ENCODE results near the gene CSRNP3.

CSRNP3 gene, protein sequence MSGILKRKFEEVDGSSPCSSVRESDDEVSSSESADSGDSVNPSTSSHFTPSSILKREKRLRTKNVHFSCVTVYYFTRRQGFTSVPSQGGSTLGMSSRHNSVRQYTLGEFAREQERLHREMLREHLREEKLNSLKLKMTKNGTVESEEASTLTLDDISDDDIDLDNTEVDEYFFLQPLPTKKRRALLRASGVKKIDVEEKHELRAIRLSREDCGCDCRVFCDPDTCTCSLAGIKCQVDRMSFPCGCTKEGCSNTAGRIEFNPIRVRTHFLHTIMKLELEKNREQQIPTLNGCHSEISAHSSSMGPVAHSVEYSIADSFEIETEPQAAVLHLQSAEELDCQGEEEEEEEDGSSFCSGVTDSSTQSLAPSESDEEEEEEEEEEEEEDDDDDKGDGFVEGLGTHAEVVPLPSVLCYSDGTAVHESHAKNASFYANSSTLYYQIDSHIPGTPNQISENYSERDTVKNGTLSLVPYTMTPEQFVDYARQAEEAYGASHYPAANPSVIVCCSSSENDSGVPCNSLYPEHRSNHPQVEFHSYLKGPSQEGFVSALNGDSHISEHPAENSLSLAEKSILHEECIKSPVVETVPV

GRCh38 chr2:165469417-165469816, at the start of gene CSRNP3:
Gene CSRNP3, plus strand, starts transcription at chr2:165469698. Its CDS starts 125,368 bp downstream, at chr2:165595066.
- no peak for DNase-seq

GRCh38 chr2:165420231-165420630, 49.3 kb upstream of the CSRNP3 start:
- no peak for DNase-seq

DNA sequence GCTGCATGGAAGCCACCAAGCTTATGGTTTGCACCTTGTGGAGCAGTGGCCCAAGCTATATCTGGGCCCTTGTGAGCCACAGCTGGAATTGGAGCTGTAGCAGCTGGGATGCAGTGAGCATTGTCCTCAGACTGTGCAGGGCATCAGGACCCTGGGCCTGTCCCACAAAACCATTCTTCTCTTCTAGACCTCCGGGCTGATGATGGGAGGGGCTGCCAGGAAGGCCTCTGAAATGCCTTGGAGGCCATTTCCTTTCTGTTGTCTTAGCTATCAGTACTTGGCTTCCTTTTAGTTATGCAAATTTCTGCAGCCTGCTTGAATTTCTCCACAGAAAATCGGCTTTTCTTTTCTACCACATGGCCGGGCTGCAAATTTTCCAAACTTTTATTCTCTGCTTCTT, 46.4 kb upstream of the CSRNP3 start:
- no peak for DNase-seq

DNA sequence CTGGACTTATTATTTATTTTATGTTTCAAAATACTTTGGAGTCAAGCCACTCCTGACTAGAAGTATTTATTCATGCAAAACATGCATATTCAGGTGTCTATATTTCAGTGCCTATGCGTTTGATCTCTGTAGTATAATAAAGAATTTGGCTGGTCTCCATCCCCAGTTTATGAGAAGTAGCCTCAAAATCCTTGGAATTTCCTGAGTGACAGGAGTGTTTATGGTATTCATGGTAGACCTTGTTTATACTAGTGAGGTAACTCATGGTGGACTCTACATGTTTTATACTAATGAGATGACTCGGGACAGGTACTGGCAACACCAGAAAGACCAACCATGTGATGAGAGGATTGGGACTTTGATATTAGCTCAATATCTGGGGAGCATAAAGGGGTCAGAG, 43.9 kb upstream of the CSRNP3 start:
- no peak for DNase-seq

DNA sequence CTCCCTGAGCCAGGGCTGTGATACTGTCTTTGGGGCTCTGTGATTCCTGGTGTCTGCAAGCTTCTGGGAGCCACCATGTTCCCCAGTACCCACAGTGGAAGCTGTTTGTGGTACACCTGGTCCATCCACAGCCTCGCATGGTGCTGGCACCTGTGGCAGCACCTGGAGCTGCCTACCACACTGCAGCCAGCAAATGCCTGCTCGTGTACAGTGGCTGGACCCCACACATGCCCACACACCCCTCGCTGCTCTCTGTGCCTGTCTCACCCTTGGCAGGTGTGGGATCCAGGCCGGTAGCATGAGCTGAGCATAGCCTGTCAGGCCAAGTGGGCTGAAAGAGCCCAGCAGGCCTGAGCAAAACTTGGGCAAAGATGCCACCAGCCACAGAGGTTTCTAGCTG, 41.8 kb upstream of the CSRNP3 start:
- DNase-seq = no peak

- no peak for DNase-seq
These were observed 40.6 kb upstream of the CSRNP3 start for GRCh38 chr2:165428926-165429325.

DNA sequence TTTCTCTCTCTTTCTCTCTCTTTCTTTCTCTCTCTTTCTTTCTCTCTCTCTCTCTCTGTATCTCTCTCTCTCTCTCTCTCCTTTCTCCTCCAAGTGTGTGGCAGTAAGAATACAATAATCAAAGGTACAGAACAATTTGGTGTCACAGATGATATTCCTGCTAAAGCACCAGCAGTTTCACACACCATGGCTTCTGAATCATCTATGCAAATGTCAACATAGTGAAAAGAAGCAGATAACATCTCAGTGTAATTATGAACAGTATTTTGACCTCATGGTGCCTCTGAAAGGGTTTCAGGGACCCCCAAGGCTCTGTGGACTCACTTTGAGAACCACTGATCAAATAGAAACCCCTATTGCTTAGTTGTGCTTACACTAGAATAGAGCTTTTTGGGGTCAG, 38.5 kb upstream of the CSRNP3 start:
- DNase-seq = no peak

- no peak for DNase-seq
These were observed 37.1 kb upstream of the CSRNP3 start for GRCh38 chr2:165432234-165432966.

DNA sequence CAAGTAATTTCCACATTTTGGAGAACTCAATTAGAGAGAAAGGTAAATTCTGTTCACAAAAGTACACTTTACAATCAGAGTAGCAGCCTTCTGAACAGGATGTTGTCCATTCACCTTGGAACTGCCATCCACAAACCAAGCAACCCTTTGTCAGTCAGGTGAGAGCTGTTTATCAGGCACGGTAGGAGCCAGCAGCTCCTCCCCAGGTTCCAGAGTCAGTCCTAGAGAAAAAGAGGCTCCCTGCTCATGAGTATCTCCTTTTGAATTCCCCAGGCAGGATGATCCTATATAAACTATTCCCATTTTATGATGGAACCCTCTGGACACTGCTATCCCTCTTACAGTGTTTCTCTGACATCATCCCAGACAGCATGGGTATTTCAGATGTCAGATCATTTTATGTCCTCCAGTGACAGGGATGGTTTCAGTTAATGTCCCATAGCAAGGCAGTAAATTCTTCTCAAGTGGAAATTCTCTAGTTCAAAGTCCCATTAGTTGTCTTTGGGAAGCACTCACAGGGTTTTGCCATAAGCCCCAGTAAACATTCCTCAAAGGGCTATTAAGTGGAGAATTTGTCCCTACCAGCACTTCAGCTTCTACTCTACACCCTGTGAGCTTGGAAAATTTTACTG, 34.5 kb upstream of the CSRNP3 start:
- no peak for DNase-seq

DNA sequence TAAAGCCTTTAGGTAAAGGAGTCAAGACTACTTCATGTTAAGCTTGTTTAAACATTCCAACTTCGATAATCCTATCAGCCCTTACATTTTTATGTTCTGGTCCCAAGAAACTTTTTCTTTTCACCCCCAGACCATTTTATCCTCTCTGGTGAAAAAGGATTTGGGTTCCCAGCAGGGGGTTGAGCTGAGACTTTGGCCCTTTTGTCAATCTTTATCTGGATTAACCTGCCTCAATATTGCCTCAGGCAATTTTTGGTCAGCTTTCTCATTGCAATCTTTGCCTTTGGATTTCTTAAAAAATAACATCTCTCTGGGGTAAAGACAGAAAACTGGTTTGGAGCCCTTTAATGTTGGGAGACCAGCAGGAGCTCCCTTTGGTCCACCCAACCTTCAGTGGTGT, 33.9 kb upstream of the CSRNP3 start:
- DNase-seq = no peak

DNA sequence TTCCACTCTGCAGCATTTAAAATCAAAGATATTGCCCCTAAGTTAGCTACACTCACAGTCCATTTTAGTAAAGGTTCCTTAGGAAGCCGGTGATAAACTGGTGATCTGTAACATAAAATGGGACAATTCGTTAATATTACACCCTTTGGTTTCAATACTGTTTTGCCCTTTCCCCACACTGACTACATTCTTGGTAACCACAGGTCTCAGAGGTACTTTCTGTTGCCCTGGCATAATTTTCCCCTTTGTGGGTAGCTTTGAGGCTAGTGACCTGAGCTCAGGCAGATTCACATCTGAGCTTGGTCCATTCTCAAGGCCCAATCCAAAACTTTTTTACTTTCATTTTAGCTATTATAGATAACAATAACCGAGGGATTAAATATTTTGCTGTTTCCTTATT, 32.9 kb upstream of the CSRNP3 start:
- no peak for DNase-seq

- DNase-seq = peak; percentile 7
These were observed 29.1 kb upstream of the CSRNP3 start for GRCh38 chr2:165440367-165440766.

- peak; percentile 9 for DNase-seq
These were observed 26.0 kb upstream of the CSRNP3 start for GRCh38 chr2:165443511-165443910.

DNA sequence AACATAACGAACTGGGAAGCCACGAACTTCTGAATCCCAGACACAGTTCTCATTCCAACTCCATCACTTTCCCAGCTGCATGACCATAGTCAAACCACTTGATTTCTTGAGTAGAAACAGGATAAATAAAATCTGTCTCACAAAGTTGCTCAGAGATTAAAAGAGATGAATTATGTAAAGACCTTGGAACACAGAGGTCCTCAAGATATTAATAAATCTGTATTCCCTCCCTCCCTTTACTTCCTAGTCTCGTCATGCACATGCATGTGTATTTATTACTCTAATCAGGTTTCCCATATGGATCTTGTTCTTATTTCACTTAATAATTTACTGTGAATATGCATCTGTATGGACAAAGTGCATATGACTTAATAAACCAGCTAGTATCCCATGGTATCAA, 21.1 kb upstream of the CSRNP3 start:
- no peak for DNase-seq

- DNase-seq = no peak
These were observed 19.3 kb upstream of the CSRNP3 start for GRCh38 chr2:165450156-165450555.

GRCh38 chr2:165452327-165452726, 17.2 kb upstream of the CSRNP3 start:
- no peak for DNase-seq

- DNase-seq = no peak
These were observed 15.9 kb upstream of the CSRNP3 start for GRCh38 chr2:165453561-165454094.

DNA sequence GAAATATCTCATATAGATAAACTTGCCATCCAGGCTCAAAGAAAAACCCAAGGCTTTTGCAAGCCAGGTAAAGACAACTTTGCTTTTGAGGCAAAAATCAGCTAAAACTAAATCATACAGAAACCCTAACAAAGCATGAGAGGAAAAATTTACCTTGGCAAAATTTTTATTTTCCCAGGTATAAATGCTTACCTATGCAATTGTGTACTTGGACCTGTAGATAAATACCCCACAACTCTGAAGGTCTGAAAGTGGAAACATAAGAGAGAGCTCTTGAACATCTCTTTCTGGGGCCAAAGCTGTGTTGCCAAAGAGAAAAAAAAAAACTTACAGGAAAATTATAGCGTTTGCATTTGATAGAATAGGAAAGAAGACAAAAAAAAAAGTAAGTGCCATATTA, 14.6 kb upstream of the CSRNP3 start:
- no peak for DNase-seq

- DNase-seq = no peak
These were observed 13.5 kb upstream of the CSRNP3 start for GRCh38 chr2:165456027-165456426.

DNA sequence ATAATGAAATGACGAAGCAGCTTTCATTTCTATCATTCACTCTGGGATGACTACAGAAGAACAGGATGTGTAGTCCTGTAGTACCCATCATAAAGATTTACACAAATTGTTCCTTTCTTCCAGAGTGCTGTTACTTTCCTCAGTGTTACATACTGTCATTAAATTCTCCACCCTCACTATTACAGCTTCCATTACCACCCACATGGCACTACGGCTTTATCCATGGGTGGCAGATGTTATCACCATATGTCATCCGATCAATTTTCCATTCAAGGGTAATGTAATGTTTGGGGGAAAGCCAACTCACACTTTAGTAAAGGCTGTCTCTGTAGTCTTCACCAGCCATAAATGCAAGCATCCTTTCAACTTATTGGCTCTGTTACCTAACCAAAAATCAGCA, 7.1 kb upstream of the CSRNP3 start:
- no peak for DNase-seq

GRCh38 chr2:165466386-165466785, 3.1 kb upstream of the CSRNP3 start:
- DNase-seq = no peak

- no peak for DNase-seq
These were observed 1.6 kb upstream of the CSRNP3 start for GRCh38 chr2:165467921-165468320.

GRCh38 chr2:165470361-165470760, 863 bp downstream of the CSRNP3 start:
- no peak for DNase-seq
